COR-L47 (cell line): ENCODE results near the gene ARHGDIA.

ENCODE experiments used
- DNase-seq: peaks from one replicate; lab custom pipeline; 2025; lab: John Stamatoyannopoulos, UW

ARHGDIA gene

DNA sequence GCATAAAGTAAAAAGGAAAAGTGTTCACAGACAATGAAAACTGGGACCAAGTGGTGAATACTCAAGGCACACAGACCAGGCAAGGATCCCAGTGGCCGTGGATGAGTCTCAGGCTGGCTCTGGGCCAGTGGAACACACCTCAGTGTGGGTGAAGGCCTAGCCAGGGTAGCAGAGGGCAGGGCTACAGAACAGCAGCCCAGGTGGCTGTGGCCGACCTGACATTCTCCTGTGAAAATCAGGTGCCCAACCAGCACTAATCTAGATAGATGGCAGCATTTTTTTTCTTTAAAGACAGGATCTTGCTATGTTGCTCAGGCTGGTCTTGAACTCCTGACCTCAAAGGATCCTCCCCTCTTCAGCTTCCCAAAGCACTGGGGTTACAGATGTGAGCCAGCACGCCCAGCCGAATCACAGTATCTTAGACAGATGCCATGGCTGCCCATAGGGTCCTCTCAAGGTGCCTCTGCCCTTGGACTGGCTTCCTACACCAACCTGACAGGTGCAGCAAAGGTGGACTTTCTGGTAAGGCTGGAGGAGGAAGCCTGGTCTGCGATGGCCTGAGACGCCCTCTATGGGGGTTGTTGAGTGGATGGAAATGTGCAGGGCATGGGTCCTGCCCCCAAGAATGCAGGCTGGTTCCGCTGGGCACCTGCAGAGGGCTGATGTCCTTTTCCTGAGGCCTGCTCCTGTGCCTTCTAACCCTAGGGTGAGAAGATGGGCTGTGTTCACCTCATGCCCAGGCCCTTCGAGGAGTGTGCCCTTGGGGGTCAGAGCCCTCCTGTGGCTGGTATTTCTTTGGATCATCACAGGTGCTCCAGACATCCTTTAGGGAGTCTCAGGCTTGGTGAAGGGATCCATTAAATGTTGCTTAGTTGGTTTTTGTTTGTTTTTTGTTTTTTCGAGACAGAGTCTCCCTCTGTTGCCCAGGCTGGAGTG is 7.0 kb downstream of the ARHGDIA start:
- no peak for DNase-seq

DNA sequence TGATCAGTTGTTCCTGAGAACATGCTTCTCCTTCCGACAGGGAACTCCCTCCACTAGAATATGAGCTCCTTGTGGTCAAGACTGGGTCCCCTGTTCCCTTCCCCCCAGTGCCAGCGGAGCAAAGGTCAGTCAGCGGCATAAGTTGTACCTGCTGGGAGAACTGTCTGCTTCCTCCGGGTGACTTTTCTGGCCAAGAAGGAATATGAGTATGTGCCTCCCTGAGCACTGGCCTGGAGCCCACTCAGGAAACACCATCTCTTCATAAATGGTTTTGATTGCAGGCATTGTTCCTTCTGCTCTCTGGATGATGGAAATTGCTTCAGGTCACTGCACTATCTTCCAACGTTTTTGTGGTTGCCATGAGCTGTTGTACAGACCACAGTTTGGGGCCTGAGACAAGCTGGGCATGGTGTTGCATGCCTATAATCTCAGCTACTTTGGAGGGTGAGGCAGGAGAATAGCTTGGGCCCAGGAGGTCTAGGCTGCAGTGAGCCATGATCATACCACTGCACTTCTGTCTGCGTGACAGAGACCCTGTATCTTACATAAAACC is 7.9 kb downstream of the ARHGDIA start:
- DNase-seq, result no peak

DNA sequence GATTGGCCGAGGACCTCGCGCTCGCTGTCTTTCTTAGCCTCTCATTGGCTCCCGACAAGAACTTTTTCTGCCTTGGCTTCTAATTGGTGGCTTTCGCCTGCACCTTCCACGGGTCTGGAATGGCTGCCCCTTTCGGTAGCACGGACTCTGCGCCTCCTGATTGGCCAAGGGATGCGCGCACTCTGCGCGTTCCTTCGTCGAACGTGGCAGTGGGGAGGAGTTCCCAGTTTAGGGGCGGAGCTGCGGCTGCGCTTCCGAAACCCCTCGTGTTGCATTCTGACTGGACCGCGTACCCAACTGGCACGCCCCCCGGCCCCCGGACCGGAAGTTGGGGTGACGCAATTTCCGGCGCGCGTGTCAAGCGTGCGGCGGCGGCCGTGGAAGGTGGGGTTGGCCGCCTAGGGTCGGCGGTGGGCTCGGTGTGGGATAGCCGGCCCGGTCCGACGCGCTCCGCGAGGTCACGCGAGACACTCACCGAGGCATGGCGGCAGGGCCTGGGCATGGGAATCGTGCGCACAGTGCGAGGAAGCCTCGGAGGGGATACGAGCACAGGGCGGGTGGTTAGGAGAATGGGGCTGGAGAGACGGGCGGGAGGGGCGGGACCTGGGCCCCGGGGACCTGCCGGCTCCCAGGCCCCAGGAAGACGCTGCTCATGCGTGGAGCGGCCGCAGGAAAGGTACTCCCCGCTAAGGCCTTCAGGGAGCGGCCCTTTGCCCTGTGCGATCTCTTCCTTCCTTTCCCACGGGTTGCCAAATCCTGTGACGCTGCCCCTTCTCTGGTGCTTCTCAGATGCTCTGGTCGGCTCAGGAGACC is 10.2 kb downstream of the ARHGDIA start:
- DNase-seq, result peak; percentile 100

DNA sequence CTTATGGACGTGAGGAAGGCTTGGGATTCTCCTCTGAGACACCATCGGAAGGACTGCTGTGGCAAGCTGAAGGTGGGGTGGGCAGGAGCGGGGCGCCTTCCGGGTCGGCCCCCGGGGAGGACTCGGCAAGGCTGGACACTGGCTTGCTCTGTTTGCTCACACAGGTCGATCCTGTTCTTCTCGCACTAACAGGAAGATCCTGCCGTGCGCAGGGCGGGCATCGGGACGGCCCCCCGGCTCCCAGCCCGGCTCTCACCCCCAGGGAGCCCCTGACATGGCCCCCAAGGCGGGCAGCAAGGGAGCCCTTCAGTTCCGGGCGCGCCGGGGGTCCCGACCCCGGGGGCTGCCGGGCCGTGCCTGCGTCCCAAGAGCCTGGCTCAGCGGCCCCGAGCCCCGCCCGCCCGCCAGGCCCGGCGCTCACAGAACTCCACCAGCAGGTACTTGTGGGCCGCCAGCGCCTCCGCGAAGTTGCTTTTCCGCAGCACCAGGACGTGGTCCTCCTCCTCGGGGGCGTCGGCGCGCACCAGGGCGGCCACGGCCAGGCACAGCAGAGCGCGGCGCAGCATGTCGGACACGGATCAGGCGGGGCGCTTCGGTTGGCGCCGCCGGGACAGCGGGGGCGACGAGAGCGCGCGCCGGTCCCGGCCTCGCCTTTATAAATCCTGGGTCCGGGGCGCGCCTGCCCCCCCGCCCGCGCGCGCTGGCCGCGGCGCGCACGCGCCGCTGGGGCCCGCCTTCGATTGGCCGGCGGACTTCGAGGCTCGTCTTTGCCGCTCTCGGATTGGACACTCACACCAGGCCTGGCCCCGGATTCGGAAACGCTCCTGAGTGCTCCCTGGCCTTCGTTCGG is 11.0 kb downstream of the ARHGDIA start, which contains the start of gene P4HB:
TSS of gene P4HB (minus strand) at position 630 of the 850 bp plus-strand sequence. CDS start at position 566, 64 bp downstream.
- DNase-seq, result no peak

DNA sequence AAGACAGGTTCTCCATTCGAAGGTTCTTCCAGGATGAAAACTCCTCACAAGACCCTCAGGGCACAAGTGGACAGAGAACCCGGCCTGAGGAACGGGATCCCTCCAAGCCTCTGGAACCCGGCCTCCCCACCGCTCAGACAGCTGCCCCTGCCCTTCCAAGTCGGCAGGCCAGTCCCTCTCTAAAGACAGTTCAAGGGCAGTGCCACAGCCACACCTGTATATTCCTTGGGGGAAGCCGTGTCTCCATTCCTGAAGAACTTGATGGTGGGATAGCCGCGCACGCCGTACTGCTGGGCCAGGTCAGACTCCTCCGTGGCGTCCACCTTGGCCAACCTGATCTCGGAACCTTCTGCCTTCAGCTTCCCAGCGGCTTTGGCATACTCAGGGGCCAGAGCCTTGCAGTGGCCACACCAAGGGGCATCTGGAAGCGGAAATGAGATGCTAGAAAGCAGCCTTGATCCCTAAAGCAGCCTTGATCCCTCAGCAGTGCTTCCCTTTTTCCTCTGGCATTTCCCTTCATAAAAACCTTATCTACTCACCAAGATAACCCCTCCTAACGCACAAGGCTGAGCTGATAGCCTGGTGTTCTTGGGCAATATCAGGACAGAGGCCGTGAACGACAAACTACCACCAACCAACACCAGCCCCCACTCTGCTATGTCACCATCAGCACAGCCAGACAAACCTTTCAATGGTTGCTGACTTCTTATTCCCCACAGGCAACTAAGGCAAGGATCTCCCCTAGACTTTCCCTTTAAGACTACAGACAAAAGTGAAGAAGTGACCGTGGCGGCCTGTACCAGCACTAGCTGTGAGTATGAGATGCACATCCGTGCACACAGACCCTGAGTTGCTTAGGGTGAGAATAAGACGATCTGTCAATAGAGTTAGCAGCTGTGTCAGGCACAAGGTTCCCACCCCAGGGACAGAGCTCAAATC is 11.9 kb downstream of the ARHGDIA start:
- no peak for DNase-seq

DNA sequence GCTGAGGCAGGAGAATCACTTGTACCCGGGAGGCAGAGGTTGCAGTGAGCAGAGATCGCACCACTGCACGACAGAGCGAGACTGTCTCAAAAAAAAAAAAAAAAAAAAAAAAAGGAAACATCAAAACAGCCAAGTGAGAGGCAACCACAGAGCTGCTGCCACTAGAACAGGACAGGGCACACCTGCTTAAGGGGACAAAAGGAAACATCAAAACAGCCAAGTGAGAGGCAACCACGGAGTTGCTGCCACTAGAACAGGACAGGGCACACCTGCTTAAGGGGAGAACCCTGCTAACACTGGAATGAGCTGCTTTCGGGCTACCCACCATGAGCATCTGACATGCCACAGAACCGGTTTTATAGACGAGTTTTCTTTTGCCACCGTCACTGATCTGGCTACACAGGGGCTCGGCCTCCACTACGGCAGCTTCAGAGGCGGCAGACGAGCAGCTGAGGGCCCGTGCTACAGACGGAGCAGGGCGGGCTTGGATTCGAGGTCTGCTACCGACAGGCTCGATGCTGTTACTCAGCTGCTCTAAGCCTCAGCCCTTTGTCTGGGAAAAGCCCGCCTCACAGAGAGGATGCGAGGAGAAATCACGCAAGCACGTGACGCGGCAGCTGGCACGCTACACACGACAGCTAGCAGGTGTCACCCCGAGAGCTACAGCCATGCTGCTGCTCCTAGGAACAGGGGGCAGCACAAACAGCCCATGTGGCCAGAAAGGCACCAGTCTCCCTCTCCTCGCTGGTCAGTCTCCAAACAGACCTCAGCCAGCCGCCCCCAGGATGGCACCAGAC is 12.8 kb downstream of the ARHGDIA start:
- no peak for DNase-seq

DNA sequence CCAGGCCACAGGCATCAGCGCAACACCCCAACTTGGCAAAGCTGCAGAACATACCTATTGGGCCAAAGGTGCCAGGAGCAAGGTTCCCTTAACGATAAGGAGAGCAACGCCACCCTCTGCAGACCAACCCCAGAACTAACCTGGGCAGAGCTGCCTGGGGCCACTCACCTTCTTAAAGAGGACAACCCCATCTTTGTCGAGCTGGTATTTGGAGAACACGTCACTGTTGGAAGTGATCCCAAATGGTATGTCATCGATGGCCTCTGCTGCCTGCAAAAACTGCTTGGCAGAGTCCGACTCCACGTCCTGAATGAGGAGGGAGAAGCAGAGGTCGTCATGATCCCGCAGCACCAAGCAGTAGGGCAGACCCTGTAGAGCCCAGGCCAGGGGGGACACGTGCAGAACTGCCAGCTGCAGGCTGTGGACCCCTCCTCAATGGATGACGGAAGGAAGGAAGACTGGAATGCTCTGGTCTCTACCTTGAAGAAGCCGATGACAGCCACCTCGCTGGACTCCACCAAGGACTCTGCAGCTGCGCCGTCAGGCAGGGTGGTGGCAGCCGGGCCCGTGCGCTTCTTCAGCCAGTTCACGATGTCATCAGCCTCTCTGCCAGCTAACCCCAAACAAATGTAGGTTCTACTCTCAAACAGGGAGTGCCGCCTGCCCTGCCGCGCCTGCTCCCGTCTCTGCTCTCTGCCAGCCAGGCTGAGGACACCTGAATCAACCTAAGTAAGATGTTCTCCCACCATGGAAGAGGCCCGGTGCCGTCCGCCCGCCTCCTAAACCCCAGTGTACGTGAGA is 16.0 kb downstream of the ARHGDIA start:
- DNase-seq, result no peak

DNA sequence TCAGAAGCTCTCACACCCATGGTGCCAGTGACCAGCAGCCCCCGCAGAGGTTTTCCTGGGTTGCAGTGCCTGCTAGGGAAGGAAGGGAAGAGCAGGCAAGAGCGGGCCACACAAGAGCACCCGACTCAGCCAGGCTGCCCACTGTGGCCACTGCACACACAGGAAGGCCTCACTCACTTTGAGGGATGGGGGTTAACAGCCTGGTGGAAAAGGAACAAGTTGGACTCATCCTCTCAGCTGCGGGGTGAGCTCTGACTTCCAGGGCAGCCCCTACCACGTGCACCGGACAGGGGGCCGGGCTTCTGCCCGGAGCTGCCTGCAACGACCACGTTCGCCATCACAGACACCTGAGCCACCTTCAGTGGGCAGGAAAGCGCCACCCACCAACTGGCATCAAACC is 18.9 kb downstream of the ARHGDIA start:
- DNase-seq, result no peak

DNA sequence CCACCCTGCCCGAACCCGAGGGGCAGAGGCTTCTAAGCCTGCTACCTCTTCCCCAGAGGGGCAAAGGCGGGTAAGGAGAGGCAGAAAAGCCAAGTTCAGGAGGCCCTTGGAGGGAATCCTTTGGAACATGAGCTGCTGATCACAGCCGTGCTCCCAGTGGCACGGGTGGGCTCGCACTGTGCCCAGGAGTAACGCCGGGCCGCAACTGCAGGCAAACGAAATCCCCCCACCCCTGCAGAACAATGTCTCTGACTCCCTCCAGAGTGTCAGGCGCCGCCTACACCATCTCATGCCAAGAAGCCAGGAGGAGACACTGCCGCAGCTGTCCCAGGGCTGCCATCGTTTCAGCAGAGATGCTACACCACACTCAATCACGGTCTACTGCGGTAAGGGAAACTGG is 19.7 kb downstream of the ARHGDIA start:
- no peak for DNase-seq

DNA sequence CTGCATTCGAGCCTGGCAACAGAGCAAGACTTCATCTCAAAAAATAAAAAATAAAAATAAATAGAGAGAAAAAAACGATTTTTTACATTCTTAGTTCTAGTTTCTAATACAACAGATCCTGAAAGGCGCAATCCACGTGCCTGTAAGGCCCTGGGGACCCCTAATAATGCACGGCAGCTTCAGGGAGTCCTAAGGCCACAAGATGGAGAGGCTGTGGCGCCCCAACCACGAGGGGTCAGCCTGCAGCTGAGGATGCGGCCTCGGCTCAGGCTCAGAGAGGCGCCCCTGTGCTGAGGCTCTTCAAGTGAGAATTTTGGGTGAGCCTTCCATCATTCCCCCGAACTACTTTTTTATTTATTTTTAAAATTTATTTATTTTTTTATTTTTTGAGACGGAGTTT is 21.7 kb downstream of the ARHGDIA start:
- DNase-seq, result no peak

DNA sequence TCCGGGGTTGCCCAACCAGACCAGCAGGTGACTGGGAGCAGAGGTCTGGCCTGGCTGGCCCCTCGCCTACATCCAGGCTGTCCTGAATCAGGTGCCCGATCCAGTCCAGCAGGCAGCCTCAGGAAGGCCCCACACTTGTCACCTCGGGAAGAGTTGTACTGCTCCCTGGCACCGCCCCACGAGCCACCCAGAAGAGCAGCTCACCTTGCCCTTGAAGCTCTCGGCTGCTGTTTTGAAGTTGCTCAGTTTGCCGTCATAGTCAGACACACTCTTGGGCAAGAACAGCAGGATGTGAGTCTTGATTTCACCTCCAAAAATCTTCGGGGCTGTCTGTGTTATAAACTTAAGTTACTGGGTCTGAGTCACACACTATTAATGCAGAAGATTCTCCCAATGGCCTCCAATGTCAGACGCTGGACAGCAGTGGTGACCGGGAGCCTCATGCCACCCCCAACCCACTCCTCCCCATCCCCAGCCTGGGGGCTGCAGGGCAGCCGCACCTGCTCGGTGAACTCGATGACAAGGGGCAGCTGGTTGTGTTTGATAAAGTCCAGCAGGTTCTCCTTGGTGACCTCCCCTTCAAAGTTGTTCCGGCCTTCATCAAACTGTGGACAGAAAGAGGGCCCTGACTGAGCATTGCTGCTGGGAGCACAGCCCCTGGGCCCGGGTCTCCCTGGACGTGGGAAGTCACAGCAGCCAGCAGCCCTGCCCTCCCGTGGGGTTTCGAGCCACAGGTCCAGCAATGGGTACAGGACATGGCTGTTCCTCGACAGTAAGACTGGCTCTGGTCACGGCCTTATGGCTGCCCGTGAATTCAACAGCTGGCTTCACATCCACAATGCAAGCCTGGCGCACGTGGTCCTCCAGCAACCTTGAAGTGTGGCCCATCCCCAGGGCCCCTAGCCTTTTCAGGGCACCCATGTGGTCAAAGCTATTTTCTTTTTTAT is 24.1 kb downstream of the ARHGDIA start:
- DNase-seq, result no peak

DNA sequence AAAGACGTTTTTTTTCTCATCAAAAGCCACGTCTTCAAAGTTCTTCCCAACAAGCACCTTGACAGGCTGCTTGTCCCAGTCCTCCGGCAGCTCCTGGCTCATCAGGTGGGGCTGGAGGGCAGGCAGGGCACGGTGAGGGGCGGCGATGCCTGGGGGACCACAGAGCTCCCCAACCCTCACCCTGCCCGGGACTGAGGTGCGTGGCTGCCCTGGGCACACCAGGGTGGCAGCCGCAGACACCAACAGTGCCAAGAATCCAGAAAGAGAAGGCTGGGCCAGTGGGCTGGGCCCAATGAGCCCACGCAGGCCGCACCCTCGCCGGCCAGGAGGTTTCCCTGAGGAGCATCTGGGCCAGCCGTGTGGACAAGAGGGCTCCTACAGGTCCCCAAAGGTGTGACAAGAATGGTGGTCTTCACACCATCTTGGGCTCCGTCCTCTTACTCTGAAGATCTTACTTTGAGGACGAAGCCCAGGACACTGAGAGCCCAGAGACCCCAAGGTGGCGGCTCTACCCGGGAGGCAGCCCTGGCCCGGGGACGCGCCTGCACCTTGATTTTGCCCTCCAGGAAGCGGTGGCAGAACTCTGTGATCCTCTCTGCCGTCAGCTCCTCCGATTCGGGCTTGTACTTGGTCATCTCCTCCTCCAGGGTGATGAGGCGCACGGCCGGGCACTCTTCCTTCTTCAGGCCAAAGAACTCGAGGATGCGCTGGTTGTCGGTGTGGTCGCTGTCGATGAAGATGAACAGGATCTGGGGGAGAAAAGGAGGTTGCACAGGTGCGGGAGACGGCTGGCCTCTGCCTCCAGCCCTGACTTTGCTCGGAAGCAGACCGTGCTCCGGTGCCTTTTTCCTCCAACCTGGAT is 25.0 kb downstream of the ARHGDIA start:
- DNase-seq, result no peak

DNA sequence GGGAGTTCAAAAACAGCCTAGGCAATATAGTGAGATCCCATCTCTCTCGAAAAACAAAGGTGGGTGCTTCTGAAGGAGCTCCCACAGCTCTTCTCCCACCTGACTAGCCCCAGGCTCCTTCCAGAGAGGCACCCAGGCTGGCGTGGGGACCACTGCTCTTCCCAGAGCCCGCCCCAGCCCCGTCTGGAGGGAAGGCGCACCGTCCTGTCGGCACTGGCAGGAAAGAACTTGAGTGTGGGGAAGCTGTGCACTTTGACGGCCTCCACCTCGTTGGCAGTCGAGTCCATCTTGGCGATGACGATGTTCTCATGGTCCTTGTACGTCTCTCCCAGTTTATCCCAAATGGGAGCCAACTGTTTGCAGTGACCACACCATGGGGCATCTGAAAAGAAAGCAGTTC is 25.8 kb downstream of the ARHGDIA start:
- no peak for DNase-seq

DNA sequence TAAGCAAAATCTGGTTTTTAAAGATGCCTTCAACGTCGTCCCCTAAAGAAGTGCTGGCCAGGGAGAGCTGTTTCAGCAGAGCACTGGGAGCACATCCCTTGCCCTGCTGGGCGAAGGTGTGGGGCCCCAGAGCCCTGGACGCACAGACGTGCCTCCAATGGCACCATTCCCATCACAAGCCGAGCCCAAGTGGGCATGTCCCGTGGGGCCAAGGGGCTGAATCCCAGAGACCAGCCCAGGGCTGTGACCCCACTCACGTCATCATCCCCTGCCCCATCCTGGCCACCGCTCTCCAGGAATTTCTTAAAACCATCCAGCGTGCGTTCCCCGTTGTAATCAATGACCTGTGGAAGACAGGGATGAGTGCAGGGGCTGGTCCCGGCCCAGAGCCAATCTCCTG is 26.2 kb downstream of the ARHGDIA start:
- no peak for DNase-seq

DNA sequence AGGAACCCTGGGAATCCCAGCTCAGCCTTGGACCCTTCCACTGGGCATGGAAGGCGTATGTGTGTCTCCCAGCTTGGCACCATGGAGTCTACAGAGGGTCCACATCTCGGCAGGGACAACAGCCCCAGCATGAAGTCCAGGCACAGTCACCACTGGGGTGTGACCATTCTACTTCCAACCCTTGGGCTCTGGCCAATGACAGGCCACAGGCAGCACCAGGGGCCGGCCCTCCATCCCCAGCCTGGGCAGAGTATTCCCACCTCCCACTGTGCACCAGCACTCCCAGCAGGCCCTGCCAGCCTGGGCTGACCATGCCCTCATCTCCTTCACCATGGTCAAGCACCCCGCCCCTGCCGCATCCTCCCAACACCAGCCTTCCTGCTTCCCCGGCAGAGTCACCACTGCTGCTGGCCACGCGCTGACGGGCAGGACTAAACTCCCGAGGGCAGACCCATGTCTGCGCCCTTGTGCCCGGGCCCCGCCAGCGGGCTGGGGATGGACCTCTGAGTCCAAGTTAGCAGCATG is 26.7 kb downstream of the ARHGDIA start:
- DNase-seq, result no peak

DNA sequence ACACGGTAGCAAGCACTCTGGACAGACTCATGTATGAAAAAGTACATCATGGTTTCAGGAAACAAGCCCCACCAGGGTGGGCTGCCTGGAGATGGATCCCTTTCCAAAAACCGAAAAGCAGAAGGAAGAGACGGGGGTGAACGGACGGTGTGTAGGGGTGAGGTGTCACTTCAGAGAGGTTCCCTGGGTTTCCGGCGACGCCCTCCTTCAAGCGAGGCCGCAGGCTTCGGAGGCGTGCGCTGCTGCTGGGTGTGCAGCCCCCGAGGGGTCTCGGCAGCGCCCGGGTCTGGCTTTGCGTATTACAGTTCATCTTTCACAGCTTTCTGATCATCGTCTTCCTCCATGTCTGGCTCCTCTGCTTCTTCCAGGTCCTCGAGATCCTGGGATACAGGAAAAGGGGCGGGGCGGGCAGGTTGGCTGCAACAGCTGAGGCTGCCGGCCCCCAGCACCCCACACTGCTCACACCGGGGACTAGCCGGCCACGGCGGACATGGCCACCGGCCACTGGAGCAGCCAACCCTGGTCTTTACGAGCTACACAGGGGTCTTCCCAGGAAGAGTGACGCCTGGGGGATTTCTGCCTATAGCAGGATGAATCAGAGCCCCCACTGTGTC is 27.3 kb downstream of the ARHGDIA start:
- DNase-seq, result no peak
